IMR-90 (cell line): ENCODE measurements around the gene SLC36A1. TPM values are rescaled to one million over a fixed set of nuclear protein-coding genes. Genes with fewer than 3 reads are reported as not detected.

Source experiments
- ATAC-seq: fragments of 200-7000 bp; cut with Tn5 transposase; 2 replicates; pipeline ENCODE4 v1.9.1; 2020; ENCODE audit warnings: low read depth, mild to moderate bottlenecking, moderate library complexity
- BruUV-seq: library from RNA; stranded (reverse); fragments of 400-500 nt; replicated peaks from 2 replicates; lab custom pipeline; 2021; lab: Mats Ljungman, UMichigan
- CTCF ChIA-PET: fragments of 300-600 bp; formaldehyde crosslinking; extraction: SDS; loops from one replicate; lab custom pipeline; 2021; ENCODE audit warnings: antibody characterized with exemption; lab: Yijun Ruan, JAX
- POLR2A ChIA-PET: fragments of 300-600 bp; sonication (Branson Sonifier 250); formaldehyde crosslinking; loops from one replicate; lab custom pipeline; 2022; ENCODE audit warnings: antibody characterized with exemption; ENCODE audit not compliant: unreplicated experiment; lab: Charles Lee
- DNase-seq: peaks from one replicate; pipeline ENCODE4 v3.0.0; 2013
- H2AFZ ChIP-seq: replicated peaks from 2 replicates; pipeline ENCODE3; 2013; ENCODE audit warnings: low read length, mild to moderate bottlenecking; ENCODE audit not compliant: poor library complexity
- H2AK5ac ChIP-seq: 2 replicates; pipeline ENCODE4 v1.6.1; 2013; ENCODE audit warnings: low read depth, low read length, inconsistent platforms
- H2AK9ac ChIP-seq: replicated peaks from 2 replicates; pipeline ENCODE3; 2013; ENCODE audit warnings: mild to moderate bottlenecking, low read depth, low read length, moderate library complexity; ENCODE audit not compliant: poor library complexity
- H2BK120ac ChIP-seq: 2 replicates; pipeline ENCODE4 v1.6.1; 2013; ENCODE audit warnings: low read depth, low read length, inconsistent platforms
- H2BK15ac ChIP-seq: 3 replicates; pipeline ENCODE4 v1.6.1; 2013; ENCODE audit warnings: low read depth, low read length, inconsistent platforms
- H2BK20ac ChIP-seq: 2 replicates; pipeline ENCODE4 v1.6.1; 2013; ENCODE audit warnings: low read depth, mild to moderate bottlenecking, inconsistent platforms, low read length, moderate library complexity
- H2BK5ac ChIP-seq: 2 replicates; pipeline ENCODE4 v1.6.1; 2013; ENCODE audit warnings: mild to moderate bottlenecking, low read depth, low read length, inconsistent platforms; ENCODE audit not compliant: poor library complexity, severe bottlenecking
- H3K14ac ChIP-seq: replicated peaks from 2 replicates; pipeline ENCODE4 v1.6.1; 2013; ENCODE audit warnings: low read depth, low read length, inconsistent platforms
- H3K18ac ChIP-seq: 2 replicates; pipeline ENCODE4 v1.6.1; 2013; ENCODE audit warnings: low read depth, low read length, control low read depth
- H3K23ac ChIP-seq: 2 replicates; pipeline ENCODE4 v1.6.1; 2013; ENCODE audit warnings: low read depth, low read length, inconsistent platforms
- H3K27ac ChIP-seq: 2 replicates; pipeline ENCODE4 v1.5.1; 2013; ENCODE audit warnings: mild to moderate bottlenecking, control low read depth, low read length; ENCODE audit not compliant: insufficient read depth
- H3K27me3 ChIP-seq: 2 replicates; pipeline ENCODE4 v1.6.1; 2013; ENCODE audit warnings: low read length; ENCODE audit not compliant: control insufficient read depth, insufficient read depth
- H3K36me3 ChIP-seq: 2 replicates; pipeline ENCODE4 v1.6.1; 2013; ENCODE audit warnings: low read length, mixed read lengths; ENCODE audit not compliant: control insufficient read depth, insufficient read depth
- H3K4ac ChIP-seq: 2 replicates; pipeline ENCODE4 v1.6.1; 2013; ENCODE audit warnings: low read depth, low read length, inconsistent platforms
- H3K4me1 ChIP-seq: 2 replicates; pipeline ENCODE4 v1.6.1; 2013; ENCODE audit warnings: low read length, mixed read lengths; ENCODE audit not compliant: control insufficient read depth, insufficient read depth
- H3K4me2 ChIP-seq: 2 replicates; pipeline ENCODE4 v1.6.1; 2013; ENCODE audit warnings: low read depth, mild to moderate bottlenecking, control low read depth, low read length, moderate library complexity
- H3K4me3 ChIP-seq: 2 replicates; pipeline ENCODE4 v1.5.1; 2013; ENCODE audit warnings: low read depth, mild to moderate bottlenecking, control low read depth, low read length, moderate library complexity; ENCODE audit not compliant: insufficient read depth
- H3K56ac ChIP-seq: 2 replicates; pipeline ENCODE4 v1.6.1; 2013; ENCODE audit warnings: low read length, inconsistent platforms; ENCODE audit not compliant: insufficient read depth; ENCODE audit errors: extremely low read depth
- H3K79me1 ChIP-seq, 2 experiments: 2 replicates each; pipeline ENCODE4 v1.6.1; 2013; ENCODE audit warnings: low read length in 2 of 2, inconsistent platforms in 1 of 2, low read depth in 1 of 2
- H3K9ac ChIP-seq: 2 replicates; pipeline ENCODE4 v1.6.1; 2013; ENCODE audit warnings: low read depth, low read length, control low read depth
- H3K9me1 ChIP-seq: 2 replicates; pipeline ENCODE4 v1.6.1; 2013; ENCODE audit warnings: low read length, inconsistent platforms; ENCODE audit not compliant: insufficient read depth
- H3K9me3 ChIP-seq: 2 replicates; pipeline ENCODE4 v1.6.1; 2013; ENCODE audit warnings: low read length; ENCODE audit not compliant: control insufficient read depth, insufficient read depth
- H4K20me1 ChIP-seq: 2 replicates; pipeline ENCODE4 v1.6.1; 2013; ENCODE audit warnings: low read length, inconsistent platforms; ENCODE audit not compliant: insufficient read depth
- H4K5ac ChIP-seq: 2 replicates; pipeline ENCODE4 v1.6.1; 2013; ENCODE audit warnings: mild to moderate bottlenecking, low read depth, low read length, control low read depth
- H4K8ac ChIP-seq, 2 experiments: 2 replicates each; pipeline ENCODE4 v1.6.1; 2013; ENCODE audit warnings: low read depth in 2 of 2, low read length in 2 of 2, control low read depth in 1 of 2, inconsistent platforms in 1 of 2
- H4K91ac ChIP-seq: 2 replicates; pipeline ENCODE4 v1.6.1; 2013; ENCODE audit warnings: low read depth, low read length, inconsistent platforms; ENCODE audit not compliant: insufficient read depth
- BHLHE40 ChIP-seq: fragments of 150-350 bp; IDR thresholded peaks from 2 replicates; pipeline ENCODE4 v1.6.1; 2016; ENCODE audit warnings: mild to moderate bottlenecking, low read depth, low read length
- CEBPB ChIP-seq: IDR thresholded peaks from 2 replicates; pipeline ENCODE4 v1.6.1; 2012; ENCODE audit warnings: low read depth, low read length, improper control_type of control experiment
- CTCF ChIP-seq: conservative IDR thresholded peaks from 2 replicates; pipeline ENCODE4 v1.5.1; 2012; ENCODE audit warnings: mild to moderate bottlenecking, low read depth, low read length, improper control_type of control experiment
- FOS ChIP-seq: fragments of 150-350 bp; IDR thresholded peaks from 2 replicates; pipeline ENCODE4 v1.6.1; 2016; ENCODE audit warnings: low read depth, low read length
- MAFK ChIP-seq: IDR thresholded peaks from 2 replicates; pipeline ENCODE4 v1.6.1; 2012; ENCODE audit warnings: low read depth, low read length, improper control_type of control experiment
- MXI1 ChIP-seq: IDR thresholded peaks from 2 replicates; pipeline ENCODE4 v1.6.1; 2012; ENCODE audit warnings: low read depth, mild to moderate bottlenecking, low read length, moderate library complexity, borderline replicate concordance
- NFE2L2 ChIP-seq: fragments of 150-350 bp; IDR thresholded peaks from 2 replicates; pipeline ENCODE4 v1.6.1; 2016; ENCODE audit warnings: low read depth, mild to moderate bottlenecking, low read length
- POLR2A ChIP-seq: IDR thresholded peaks from 2 replicates; pipeline ENCODE4 v1.6.1; 2012; ENCODE audit warnings: mild to moderate bottlenecking, low read depth, low read length
- WGBS, 2 experiments: methylation state at CpG; one replicate each; pipeline versions ENCODE4 v1.1.5 to v1.1.7; 2013; ENCODE audit warnings: missing lambda C conversion rate in 2 of 2; ENCODE audit not compliant: insufficient read length in 1 of 2; ENCODE audit errors: extremely low coverage in 2 of 2; 5-methylcytosine and 5-hydroxymethylcytosine counted together
- dilution Hi-C: fragments of 300-500 bp; cut with HindIII; formaldehyde crosslinking; loops from one replicate; pipeline ENCODE4 v1.14.3; 2018; ENCODE audit warnings: low sequenced_read_pairs; ENCODE audit not compliant: unreplicated experiment
- in situ Hi-C: fragments of 300-500 bp; cut with MboI; formaldehyde crosslinking; loops from 3 replicates; pipeline ENCODE4 v1.14.3; 2019; ENCODE audit warnings: low sequenced_read_pairs, inconsistent platforms, mixed read lengths
- intact Hi-C: fragments of 100-400 bp; cut with micrococcal nuclease; formaldehyde crosslinking; loops from 2 replicates; pipeline ENCODE4 v1.10.0; 2022
- polyA plus RNA-seq, 3 experiments: library from polyadenylated mRNA; depleted of rRNA; stranded (reverse); fragments of >200 nt; gene quantifications; 2 replicates each; pipeline ENCODE4 v1.2.3, GENCODE V29; 2012; ENCODE audit warnings: low replicate concordance in 1 of 3
- total RNA-seq: library from RNA; depleted of rRNA; stranded (reverse); fragments of >200 nt; gene quantifications from 2 replicates; pipeline ENCODE4 v1.2.3, GENCODE V29; 2012

Gene SLC36A1
- total and polyA plus RNA-seq, 2 of the 4 experiments (the other 2 are of a cell fraction) = 5.7 to 8.7 TPM

- Histone ChIP-seq H3K79me1 (peaks cover 39 to 59% of the 10 kb centered on the region in 2 experiments), H3K56ac (no peak overlapping the region), H3K9me1 (peaks cover 7% of the 10 kb centered on the region; the same call in 1 of the 2 replicates), H2BK15ac (no peak overlapping the region), H3K36me3 (no peaks in the 10 kb centered on the region), H3K23ac (no peak overlapping the region), H4K91ac (no peak overlapping the region), H3K9ac (no peak overlapping the region), H2BK20ac (0 out of 2 replicates have a peak overlapping the region, but pooled peaks have one; percentile 3), H3K18ac (no peak overlapping the region), H2AK5ac (no peak overlapping the region), H4K8ac (no peak overlapping the region), H4K20me1 (peaks cover 6% of the 10 kb centered on the region), H3K4me3 (no peak overlapping the region), H2AK9ac (no peak overlapping the region), H3K9me3 (no peaks in the 10 kb centered on the region), H3K27ac (peak overlapping the region; percentile 64; the same call in 1 of the 2 replicates), H3K27me3 (no peaks in the 10 kb centered on the region), H4K5ac (no peak overlapping the region), H3K4ac (peak overlapping the region; percentile 34; the same call in 1 of the 2 replicates), H3K4me1 (peaks cover 12% of the 10 kb centered on the region), H2BK120ac (no peak overlapping the region), H3K14ac (peak overlapping the region; percentile 45; the same call in 1 of the 2 replicates), H2BK5ac (peak overlapping the region; percentile 75), H2AFZ (no peak overlapping the region), H3K4me2 (peak overlapping the region; percentile 29; the same call in 1 of the 2 replicates)
- TF ChIP-seq MAFK (peak; percentile 83), CEBPB (no peak), FOS (peak; percentile 82), NFE2L2 (no peak), POLR2A (no peak), CTCF (no peak), BHLHE40 (no peak), MXI1 (no peak)
- POLR2A ChIA-PET = no interaction called here
- intact Hi-C loops (no loop called here), dilution Hi-C loops (no loop called here), in situ Hi-C loops (no loop called here)
- WGBS, 2 experiments = no CpG with 5 or more reads among the region's 8 CpGs
- CTCF ChIA-PET = interaction anchor here (1.1 to 1.5 kb wide), 4 partner anchors 29 to 200 kb away, joined by 3 to 5 read pairs (median 4); no protein-coding TSS in a partner anchor
- ATAC-seq (peak; percentile 42), DNase-seq (peak; percentile 69)
- no TSS peak for BruUV-seq
These were observed 4.5 kb downstream of the SLC36A1 start for GRCh38 chr5:151451626-151452520.
